GM21786 (cell line): ENCODE results near the gene FCER1G.
A peak's percentile ranks its signal among the peaks of the same experiment; 100 is the strongest.
"Not testable (repeated sequence)": the region's sequence is repeated elsewhere in the genome, so short reads cannot be mapped to it uniquely, and the experiment has no call there.

Source experiments
- ATAC-seq: cut with Tn5 transposase; IDR thresholded peaks from one replicate; pipeline ENCODE4 v1.9.1; 2021; ENCODE audit not compliant: unreplicated experiment

FCER1G gene

DNA sequence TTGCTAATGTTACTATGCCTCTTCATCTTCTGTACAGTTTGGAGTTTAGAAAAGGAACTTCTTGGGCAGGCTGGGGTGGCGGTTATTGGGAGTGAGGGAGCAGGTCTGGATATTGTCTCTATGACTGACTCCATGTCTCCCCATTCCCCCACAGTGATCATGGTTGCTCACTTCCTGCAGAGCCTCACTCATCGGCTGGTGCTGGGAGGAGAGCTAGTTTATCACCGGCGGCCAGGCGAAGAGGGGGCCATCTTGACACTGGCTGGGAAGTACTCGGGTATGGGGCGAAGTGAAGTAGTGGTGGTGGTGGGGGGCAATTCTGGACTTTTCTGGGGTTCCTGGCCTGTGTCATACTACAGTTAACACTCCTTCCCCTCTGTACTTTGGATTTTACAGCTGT lies 12.9 kb downstream of the FCER1G start:
- ATAC-seq: no peak

DNA sequence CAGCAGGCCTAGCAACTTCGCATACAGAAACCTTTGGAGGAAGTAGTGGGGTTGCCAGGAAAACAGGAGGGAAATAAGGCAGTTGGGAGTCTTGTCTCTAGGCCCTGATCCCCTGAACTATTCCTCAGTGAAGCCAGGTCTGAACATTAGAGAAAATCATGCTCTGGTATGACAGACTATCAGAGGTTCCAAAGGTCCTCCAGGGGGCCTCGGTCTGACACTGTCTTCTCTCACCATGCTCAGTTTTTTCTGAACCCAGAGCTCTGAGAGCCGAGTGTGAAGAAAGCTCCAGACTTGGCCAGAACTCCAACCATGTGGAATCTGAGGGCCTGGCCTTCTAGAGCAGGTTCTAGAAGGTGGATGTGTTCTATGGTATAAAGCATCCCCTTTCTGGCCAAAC lies 14.8 kb downstream of the FCER1G start:
- ATAC-seq: no peak

GRCh38 chr1:161230762-161231161 lies 15.7 kb downstream of the FCER1G start:
- ATAC-seq: no peak

DNA sequence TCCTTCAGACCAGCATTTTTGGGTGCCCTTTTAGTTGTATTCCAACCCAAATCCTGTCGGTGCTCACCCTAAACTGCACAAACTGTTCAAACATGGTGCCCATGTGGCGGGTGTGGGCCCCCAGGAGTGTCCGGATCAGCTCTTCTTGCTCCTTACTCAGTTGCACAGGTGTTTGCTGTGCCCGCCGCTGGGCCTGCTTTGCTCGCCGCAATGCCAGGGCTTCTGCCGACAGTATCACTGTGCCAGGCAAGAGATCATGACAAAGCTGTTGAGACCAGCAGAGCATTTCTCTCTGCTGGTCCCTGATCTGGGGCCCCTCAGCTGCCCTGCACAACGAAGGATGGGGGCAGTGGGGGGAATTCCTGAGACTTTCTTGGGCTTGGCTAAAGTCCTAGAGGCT lies 18.0 kb downstream of the FCER1G start:
- ATAC-seq: no peak

GRCh38 chr1:161235957-161236775 lies 21.1 kb downstream of the FCER1G start:
- ATAC-seq: no peak

DNA sequence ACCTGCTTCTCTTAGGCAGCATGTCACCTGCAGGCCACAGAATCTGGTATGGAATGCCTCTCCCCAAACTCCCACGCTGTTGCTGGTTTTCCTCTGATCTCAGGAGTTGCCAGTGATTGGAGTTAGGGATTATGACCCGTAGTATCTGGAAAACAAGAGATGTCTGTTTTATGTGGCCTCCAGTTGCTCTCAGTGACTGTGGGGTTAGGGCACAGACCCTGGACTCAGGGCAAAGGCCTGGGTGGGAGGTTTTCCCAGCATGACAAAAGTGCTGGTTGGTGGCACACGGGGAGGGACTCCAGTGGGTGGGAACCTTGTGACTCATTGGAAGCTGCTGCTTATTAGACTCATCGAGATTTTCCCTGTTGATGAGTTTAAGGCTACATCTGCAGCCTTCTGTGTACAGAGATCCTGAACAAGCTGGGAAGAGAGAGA lies 23.0 kb downstream of the FCER1G start, which contains the start of gene NR1I3:
NR1I3 (minus strand) TSS at position 165 of the 435 bp plus-strand sequence. CDS start 1,638 bp downstream, outside the sequence.
- no peak for ATAC-seq

DNA sequence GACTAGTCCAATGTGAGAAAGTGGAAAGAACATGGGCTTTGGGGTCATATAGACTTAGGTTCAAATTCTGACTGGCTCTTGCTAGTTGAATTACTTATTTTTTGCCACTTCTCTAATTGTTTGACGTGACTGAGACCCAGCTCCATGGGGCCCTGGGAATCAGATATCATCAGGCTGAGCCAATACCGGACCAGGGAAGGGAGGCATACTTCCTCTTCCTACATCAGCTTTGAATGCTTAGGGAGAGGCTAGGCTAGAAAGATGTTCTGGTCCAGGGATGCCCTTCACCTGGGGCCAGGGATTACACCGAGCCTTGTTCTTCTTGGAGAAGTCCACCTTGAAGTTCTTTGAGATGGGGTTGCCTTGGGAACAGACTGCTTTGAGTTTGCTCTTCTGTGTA lies 26.6 kb downstream of the FCER1G start:
- ATAC-seq: no peak

- no peak for ATAC-seq
Measured at GRCh38 chr1:161242313-161242712, 27.2 kb downstream of the FCER1G start.

DNA sequence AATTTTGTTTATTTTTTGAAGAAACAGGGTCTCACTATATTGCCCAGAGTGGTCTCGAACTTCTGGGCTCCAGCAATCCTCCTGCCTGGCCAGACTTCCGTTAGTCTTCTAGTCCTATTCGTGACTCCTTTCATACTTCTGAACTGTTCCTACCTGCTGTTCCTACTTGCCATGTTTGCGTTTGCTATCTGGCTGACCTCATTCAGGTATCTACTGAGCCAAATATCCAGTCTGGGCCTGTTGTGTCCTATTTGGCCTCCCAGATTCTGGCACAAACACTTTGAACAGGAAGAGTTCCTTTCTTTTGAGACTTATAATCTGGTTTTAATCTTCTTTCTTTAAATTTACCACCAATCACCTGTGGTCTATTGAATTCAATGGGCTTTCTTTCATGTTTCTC lies 29.8 kb downstream of the FCER1G start:
- no peak for ATAC-seq

DNA sequence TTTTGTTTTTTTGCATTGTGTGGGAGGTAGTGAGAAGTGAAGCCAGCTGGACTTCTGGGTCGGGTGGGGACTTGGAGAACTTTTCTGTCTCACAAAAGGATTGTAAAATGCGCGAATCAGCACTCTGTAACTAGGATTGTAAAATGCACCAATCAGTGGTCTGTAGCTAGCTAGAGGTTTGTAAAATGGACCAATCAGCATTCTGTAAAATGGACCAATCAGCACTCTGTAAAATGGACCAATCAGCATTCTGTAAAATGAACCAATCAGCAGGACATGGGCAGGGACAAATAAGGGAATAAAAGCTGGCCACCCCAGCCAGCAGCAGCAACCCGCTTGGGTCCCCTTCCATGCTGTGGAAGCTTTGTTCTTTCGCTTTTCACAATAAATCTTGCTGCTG lies 35.0 kb downstream of the FCER1G start:
- ATAC-seq: not testable (repeated sequence)

- ATAC-seq: no peak
Measured at GRCh38 chr1:161250829-161251228, 35.7 kb downstream of the FCER1G start.

- no peak for ATAC-seq
Measured at GRCh38 chr1:161251579-161251978, 36.5 kb downstream of the FCER1G start.

DNA sequence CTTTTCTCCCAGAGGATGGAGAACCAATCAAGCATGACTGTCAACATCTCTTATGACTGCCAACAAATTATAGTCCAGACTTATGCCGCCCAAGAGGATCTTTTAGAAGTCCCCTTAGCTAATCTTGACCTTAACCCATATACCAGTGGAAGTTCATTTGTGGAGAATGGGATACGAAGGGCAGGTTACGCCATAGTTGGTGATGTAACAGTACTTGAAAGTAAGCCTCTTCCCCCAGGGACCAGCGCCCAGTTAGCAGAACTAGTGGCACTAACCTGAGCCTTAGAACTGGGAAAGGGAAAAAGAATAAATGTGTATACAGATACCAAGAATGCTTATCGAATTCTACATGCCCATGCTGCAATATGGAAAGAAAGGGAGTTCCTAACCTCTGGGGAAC lies 40.2 kb downstream of the FCER1G start:
- ATAC-seq: not testable (repeated sequence)

GRCh38 chr1:161255955-161256520 lies 40.9 kb downstream of the FCER1G start:
- ATAC-seq: not testable (repeated sequence)

DNA sequence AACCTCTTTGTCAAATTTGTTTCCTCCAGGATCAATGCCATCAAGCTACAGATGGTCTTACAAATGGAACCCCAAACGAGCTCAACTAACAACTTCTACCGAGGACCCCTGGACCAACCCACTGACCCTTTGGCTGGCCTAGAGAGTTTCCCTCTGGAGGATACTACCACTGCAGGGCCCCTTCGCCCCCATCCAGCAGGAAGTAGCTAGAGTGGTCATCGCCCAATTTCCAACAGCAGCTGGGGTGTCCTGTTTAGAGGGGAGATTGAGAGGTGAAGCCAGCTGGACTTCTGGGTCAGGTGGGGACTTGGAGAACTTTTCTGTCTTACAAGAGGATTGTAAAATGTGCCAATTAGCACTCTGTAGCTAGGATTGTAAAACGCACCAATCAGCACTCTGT lies 42.0 kb downstream of the FCER1G start:
- not testable (repeated sequence) for ATAC-seq

- peak; percentile 62 for ATAC-seq
Measured at GRCh38 chr1:161258439-161259344, 43.6 kb downstream of the FCER1G start, which contains the start of gene PCP4L1. TSS of gene PCP4L1 (plus strand) at chr1:161258745. CDS start at chr1:161258975, 230 bp downstream.

- ATAC-seq: no peak
Measured at GRCh38 chr1:161259345-161259702, 44.2 kb downstream of the FCER1G start.

DNA sequence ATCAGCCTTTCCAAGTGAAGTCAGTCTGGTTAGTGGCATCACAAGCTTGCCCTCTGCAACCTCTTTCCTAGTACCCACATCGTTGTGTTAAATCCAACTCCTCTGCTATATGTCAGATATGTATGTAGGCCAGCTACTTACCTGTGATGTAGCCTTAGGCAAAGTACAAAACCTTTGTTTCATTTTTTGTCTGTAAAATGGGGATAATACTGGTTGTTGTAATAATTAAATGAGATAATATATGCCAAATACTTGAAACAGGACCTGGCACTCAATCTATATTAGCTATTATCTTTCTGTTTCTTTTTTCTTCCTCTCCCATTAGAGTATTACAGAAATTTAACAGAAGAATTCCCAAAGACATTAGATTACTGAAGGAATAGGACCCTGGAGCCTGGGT lies 44.7 kb downstream of the FCER1G start:
- ATAC-seq: no peak

DNA sequence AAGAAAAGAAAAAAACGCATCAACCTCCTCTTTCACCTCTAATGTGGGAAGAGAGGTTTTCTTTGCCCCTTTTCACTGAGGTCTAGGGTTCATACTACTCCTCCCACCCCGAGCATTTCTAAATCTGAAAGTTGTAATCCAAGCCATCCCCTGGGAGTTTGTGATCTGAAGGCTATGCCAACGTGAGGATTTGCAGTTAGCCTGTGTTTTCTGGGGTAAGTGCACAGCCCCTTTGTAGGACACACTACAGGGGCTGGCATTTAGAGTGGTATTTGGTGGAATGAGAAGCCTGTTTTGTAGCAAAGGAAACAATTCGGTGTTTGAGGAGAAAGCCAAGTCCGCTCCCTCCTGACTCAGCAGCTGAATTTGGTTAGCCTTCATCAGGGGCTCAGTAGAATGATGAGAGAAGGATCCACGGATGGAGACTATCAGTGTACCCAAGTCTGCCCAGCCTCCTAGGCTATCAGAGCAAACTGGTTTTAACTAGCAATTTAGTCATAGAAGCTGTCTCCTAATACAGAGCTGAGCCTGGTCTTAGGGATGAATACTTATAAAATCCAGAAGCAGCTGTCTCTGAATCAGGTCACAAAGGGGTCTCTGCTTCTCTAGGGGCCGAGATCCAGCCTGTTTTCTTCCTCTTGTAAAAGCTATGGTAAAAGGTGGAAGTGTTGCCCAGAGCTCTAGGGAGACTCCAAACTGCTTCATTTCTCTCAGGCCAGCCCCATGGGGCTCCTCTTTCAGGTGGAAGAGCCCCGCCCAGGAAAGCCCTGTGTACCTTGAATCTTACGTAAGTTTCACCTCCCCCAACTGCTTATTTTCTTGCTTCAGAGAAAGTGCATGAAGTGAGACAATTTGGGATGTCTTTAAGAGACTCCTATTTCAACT lies 45.5 kb downstream of the FCER1G start:
- no peak for ATAC-seq
